Measurements from ENCODE around the gene FYB1.

Gene FYB1

DNA sequence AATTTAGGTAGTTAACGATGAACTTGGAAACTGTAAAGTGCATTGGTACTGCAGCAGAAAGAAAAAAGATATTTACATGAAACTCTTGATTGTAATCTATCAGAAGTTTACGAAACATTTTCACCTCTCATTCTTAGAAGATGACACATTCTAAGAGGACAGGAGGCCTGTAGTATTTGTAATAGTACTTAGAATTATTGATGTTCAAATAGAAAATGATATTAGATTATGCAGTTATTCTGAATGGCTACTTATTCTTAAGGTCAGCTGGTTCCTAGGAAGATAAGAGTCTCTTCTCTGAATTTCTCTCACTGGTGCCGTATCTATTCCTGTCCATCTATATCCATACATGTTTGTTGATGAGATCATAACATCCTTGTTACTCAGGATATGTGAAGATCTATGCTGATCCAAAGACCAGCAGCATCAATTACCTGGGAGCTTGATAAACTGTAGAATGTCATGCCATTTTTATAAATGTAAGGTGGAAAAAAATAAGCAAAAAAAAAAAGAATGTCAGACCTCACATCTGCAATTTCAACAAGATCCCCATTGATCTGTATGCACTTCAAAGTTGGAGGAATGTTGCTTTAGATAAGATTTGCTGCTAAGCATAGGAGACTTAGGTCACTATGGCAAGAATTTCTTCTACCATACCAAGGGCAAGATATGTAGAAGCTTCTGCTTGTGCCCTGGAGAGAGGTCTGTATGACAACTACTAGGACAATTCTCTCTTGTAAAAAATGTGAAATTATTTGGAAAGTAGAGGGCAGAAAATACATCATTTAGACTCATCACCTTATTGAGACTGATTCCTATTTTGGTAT lies 102.8 kb downstream of the FYB1 start:
- DNase-seq: no peak

DNA sequence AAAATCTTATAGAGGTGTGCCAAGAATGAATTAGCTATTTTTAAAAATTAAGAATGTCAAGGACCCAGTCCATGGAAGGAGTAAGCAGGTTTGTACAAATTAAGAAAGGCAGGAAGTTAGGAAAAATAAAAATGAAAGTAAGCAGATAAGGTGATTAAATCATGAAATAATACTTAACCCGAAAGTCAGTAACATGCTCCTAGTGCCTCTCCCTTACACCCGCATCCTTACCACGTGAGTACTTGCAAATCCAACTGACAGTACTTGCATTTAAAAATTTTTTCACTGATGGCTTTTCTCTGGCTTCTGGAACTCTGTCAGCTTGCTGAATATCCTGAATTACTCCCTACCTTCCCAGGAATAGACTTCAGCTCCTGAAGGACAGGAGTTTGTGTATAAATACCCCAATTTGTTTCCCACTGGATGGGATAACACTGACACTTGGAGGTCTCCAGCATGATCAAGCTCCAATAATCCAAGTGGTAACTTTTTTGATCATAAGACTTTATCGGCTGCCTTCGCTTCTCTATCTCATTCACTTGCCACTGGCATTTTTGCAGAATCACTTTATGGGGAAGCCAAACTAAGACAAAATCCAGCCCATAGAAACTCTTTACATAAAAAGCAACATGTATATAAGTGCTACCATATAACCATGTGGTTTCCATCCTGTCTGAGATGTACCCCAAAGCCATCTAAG lies 103.6 kb downstream of the FYB1 start:
- no peak for DNase-seq

DNA sequence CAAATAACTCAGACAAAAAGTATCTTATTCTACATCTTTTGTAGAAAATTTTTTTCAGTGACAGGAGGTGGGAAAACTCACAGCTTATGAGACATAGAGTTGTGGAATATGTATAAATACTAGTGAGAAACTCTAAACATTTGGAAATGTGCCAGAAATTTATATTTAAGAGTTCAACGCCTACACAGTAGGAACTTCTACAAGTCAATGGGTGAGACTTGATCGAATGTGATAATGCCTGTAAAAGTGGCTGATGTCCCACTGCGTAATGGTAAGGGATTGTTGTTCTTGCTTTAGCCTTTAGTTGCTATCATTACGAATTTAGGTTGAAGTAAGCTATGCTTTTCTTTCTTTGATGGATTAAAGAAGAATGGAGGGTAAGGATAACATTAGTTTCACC lies 105.2 kb downstream of the FYB1 start:
- no peak for DNase-seq

DNA sequence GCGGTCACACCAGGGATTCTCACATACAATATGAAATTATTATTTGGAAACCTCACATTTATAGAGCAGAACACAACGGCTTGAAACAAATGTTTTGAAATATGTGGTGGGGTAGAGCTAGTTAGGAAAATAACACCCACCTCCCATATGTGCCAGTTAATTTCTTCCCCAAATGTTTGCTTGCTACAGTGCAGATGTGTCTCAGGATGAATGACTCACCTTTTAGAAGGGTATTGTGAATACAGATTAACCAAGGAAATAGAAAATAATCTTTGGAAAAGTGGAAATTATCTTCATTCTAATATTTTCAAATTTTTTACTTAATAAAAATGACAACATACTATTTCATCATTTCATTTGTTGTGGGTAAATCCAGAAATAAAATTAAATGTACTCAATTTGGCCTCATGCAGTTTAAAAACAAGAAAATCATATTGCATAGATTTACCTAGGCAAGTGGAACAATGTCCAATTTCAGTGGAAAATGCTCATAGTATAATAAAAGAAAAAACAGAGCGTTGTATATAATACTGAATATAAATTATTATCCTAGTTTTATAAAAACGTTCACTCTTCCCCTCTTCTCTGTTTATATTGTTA lies 105.9 kb downstream of the FYB1 start:
- no peak for DNase-seq

DNA sequence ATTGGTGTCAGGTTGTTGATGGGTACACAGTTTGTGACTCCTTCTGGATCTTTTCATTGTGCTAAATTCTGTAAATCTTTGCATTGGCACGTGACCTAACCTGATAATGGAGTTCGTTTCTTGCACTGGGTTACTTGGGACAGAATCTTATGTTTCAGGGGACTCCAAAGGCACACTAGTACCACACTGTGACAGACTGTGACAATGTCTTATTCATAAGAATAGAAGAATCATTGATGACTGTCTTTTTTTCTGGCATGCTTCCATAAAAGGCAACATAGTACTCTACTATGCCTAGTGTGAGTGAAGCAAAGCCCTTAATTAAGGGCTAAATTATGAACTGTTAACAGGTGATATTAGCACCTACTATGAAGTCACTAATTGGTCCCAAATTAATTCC lies 109.8 kb downstream of the FYB1 start:
- DNase-seq: no peak

DNA sequence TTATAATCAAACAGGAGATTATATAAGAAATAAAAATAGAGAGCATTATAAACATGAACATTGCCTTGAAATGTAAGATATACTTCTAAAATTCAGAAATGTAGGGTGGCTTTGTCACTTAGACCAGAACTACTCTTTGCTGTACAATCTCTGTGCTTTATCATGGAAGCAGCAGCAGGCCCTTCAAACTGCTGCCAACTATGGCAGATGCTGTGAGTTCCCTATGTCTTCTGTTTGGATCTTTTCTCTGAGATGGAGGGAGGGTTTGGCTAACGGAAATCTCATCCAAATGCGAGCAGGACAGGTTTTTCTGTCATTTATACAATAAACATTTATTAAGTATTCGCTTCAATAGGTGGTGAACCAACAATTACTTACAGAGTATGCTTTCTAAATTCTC lies 110.4 kb downstream of the FYB1 start:
- no peak for DNase-seq

DNA sequence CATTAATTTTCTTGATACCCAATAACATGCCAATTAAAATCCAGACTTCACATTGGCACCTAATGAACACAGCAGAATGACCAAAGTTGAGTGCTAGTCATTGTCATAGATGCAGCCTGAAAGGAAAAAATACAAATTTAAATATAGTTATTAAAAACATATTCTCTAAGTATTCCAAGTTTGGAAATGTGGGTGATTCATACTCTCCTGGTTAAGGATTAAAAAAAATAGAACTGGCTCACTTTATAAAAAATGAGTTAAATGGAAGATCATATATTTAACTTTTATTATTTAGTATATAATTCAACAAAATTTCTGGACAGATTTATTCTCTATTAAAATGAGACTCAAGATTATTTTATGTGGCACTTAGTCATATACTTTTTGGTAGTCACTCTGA lies 112.0 kb downstream of the FYB1 start:
- no peak for DNase-seq

DNA sequence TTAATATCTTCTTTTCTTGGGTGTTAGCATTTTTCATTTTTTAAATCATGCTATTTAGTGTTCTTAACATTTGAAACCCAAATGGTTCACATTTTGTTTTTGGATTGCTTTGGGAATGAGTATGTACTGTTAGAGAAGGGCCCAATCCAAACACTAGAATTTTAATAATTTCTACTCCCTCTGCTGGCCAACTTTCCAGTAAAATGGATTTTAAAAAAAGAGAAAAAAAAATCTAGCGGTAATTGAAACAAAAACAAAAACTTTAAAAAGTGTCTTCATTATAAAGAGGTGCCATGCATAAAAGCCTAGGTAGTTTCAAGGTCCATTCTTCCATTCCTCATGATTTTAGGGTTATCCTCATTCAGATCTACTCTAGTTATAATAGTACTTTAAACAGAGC lies 113.0 kb downstream of the FYB1 start:
- no peak for DNase-seq

DNA sequence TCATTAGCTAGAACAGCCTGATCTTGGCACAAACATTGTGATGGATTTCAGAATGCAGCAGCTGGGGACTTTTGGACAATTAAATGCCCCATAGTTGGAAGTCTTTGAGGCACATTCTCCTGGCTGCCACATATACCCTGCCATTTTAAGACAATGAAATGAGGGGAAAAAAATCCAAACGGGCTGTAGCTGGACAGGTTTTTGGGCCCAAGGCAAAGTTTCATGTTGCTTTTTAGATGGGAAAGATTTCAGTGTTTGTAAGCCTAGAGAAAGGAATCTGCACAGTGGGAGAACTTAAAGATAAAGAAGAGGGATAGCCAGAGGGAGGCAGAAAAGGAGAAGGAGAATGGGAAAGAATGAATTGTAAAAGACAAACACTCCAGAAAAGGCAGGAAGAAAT lies 115.1 kb downstream of the FYB1 start:
- DNase-seq: no peak

DNA sequence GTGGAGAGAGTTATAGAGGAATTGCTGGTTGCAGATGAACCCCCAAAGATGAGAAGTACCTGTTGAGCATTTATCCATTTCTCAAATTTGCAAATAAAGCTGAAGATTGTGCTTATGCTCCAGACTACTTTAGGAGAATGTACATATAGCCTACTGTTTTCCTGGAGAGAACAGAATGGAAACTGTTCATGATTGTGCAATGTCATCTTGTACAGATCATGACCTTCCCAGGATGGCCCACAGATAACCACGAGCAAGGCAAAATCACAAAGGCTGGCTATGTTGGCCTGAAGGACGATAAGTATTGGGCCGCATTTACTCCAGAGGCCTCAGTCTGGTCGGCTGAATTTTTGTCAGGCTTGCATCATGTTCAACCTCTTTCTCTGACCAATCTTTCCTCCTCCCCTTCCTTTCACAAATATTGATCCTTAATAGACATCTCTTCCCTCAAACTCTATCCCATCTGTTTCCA lies 116.6 kb downstream of the FYB1 start:
- DNase-seq: no peak

DNA sequence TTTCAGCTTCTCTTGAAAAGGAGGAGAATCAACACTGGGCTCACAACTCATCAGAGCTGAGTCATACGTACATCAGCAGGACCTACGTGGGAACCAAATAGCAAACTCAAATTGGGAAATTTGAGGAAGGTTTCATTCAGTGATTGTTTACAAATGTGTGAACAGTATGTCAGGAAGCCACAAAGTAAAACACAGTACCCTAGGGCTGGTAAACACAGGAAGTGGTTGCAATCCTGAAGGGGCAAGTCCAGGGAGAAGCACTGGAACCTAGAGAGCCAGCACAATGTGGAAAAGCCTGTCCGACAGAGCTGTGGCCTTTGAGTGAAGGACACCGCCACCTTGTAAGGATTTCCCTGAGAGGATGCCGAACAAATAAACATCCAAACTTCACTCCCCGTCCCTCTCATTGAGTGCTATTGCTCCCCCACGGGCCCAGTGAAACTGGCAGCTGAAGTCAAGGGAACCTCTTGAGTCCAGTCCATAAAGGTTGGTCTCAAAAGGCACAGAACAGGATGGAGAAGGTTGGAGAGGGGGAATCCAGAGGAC lies 118.4 kb downstream of the FYB1 start:
- peak; percentile 11 for DNase-seq

DNA sequence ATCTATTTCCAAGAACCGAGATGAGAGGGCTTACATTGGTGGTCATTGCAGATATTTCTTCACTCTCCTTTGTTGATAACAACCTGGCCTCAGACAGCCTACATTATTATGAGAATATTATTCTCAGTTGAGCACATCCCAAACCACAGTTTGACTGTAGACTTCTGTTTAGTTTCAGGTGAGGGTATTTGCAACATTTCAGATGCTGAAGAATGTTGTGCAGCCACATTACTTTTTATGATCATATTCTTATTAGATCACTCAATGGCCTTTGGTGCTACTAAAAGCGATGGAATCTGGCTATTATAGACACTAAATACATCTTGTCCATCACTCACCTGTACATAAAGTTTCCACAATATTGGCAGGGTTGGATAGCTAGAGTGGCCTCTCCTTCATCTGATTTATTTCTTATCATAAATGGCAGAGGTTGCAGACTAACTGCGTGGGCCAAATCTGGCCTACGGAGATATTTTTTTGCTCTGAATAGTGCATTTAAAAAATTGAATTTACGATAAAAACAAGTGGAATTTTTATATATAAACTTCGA lies 119.0 kb downstream of the FYB1 start:
- no peak for DNase-seq

DNA sequence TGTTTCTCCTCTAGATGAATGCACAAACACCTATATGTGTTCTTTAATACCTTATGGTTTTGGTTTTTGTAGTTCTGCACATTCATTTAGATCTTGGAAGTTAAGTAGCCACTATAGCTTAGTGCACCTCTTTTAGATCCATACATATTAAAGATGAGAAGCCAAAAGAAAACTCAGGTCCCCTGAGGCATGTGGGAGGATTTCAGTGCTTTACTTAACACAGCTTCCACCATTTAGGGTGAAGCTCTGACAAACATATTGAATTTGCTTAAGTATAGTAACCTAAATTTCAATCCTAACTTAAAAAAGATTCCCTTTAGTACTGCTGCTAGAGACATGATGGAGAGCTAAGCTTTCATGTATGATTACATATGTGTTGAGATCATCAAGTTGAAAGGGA lies 119.5 kb downstream of the FYB1 start:
- DNase-seq: no peak

DNA sequence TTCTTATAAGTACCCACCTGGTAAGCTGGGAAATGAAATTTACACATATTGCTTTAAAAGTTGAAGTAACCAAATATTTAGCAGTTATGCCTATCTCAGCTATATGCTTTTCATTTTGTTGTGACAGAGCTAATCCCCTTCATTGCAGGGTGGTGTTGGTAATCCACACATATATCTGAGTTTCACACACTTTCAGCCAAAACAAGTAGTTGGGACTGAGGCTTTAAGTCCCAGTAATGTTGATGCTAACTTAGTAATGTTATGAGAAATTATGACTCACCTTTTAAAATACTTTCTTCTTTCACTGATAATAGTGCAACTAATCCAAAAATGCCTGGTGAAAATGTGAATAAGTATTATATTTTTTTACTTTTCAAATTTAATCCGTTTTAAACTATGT lies 126.0 kb downstream of the FYB1 start:
- DNase-seq: no peak

DNA sequence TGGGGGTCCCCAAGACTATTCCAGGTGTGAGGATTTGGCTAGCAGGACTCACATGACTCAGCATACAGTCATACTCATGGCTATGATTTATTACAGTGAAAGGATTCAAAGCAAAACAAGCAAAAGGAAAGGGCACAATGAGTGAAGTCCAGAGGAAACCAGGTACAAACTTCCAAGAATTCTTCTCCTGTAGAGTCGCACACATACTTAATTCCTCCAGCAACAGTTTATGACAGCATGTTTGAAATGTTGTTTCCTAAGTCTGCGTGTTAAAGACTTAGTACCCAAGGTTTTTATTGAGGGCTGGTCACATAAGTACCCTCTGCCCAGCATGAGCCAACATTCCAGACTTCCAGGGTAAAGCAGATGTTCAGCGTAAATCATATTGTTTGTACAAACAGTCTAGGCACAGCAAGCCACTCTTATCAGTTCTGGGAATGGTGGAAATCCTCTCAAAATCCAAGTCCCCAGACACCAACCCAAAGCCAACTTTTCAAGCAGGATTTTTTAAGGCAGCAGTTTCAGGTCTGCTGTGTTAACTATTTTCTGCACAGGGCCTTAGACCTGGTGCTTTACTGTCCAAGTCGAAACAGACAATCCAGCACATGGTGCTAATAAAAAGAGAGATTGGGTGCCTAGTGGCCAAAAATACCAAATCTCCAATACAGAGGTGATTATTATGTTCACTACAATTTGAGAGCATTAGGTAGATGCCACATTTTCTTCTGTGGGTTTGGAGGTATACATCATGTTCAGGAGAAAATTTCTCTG lies 126.6 kb downstream of the FYB1 start:
- no peak for DNase-seq

DNA sequence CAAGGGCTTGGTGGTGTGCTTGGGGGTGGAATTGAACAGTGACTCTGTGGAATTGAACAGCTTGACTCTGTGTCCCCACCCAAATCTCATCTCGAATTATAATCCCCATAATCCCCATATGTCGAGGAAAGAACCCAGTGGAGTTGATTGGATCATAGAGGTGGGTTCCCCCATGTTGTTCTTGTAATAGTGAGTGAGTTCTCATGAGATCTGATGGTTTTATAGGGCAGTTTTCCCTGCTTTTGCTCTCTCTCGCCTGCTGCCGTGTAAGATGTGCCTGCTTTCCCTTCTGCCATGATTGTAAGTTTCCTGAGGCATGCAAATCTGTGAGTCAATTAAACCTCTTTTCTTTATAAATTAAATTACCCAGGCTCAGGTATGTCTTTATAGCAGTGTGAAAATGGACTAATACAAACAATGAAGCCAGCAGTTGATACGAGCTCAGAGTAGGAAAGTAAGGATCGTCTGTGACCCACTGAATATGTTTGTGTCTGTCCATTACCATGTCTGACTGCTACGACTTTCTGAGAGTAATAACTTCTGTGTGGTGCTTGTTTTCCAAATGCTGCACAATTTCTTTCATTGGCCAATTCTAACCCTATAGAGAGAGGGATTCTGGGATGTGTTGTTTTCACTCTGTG lies 127.3 kb downstream of the FYB1 start:
- no peak for DNase-seq

DNA sequence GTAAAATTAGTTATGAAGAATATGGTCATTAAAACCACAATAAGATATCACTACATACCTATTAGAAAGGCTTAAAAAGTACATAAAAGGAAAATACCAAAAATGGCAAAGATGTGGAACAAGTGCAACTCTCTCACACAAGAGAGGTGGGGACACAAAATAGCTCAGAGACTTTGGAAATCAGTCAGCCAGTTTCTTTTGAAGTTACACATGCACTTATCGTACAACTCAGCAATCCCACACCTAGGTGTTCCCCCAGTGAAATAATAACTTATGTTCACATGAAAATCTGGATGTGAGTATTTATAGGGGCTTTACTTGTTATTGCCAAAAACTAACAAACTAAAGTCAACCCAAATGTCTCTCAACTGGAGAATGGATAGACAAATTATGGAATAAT lies 135.4 kb downstream of the FYB1 start:
- no peak for DNase-seq

DNA sequence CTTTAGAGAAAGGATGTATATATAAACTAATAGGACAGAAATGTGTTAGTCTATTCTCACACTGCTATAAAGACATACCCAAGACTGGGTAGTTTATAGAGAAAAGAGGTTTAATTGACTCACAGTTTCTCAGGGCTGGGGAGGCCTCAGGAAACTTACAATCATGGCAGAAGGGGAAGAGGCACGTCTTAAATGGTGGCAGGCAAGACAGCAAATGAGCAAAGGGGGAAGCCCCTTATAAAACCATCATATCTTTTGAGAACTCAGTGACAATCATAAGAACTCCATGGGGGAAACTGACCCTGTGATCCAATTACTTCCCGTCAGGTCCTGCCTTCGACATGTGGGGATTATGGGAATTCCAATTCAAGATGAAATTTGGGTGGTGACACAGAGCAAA lies 136.4 kb downstream of the FYB1 start:
- DNase-seq: no peak

DNA sequence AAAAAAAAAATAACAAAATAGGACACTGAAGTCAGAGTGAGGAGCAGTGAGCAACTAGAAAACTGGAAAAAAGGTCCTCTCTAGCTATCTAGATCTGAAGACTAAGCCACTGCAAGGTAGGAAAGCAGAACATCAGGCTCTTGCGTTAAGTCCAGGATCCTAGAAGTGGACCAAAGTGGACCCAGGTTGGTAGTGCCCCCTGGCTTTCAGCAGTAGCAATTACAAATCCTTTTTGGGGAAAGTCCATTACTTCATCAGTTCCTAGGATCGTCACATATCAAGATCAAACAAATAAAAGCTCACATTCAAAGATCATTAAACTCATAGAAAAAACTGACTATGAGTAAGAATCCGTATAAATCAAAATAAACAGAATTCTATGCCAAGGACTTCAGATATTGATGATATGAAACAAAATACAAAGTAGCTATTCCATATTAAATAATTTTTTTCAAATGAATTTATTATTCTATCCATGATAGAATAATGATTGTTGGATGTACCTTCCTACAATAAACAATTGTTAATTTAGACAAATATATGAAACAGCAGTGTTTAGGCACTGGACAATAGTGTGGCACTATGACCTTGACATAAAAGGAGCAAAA lies 138.7 kb downstream of the FYB1 start:
- peak; percentile 37 for DNase-seq

DNA sequence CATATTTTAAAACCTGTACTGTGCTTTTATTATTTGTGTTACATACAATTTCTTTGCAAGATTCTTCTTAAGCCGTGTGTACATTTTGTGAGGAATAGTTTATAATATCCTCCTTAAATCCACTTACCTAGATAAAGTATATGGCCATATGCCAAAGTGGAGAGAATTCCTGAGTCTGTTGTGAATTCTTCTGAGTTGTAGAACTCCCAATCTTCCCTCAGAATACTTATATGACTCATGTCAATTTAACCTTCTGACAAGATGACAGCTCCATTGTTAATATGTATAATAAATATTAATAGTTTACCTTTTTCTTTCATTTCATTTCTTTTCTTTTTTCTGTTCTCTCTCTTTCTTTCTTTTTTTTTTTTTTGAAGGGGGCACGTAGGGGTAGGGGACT lies 139.2 kb downstream of the FYB1 start:
- no peak for DNase-seq

DNA sequence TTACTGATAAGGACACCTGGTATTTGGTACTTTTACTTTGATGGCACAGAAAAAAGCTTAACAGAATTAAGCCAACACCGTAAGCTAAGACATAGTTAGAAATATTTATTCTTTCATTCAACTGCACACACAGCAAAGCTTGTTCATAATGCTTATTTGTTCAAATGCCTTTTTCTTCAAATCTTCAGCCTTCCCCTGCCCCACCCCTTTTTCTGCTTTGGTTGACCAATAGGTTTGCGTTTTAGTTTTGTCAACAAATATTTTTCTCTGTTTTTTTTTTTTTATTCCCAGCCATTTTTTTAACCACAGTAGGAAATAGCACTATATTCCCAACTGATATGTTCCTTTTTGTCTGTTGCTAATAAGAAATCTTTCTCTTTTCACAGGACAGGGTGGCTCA lies 140.2 kb downstream of the FYB1 start:
- no peak for DNase-seq
